NCI-H2196 treated with DMSO at 0.1 percent for 48 hours (cell line): ENCODE data around the gene NEURL3.
"Not testable (repeated sequence)": the region's sequence is repeated elsewhere in the genome, so short reads cannot be mapped to it uniquely, and the experiment has no call there.

Source experiments
- DNase-seq: peaks from one replicate; lab custom pipeline; 2025; ENCODE audit not compliant: unreplicated experiment; lab: John Stamatoyannopoulos, UW

Gene NEURL3

GRCh38 chr2:96505231-96505889 is at the start of gene NEURL3:
Gene NEURL3, minus strand, starts transcription at chr2:96505357. Its CDS starts 71 bp downstream, at chr2:96505286.
- peak; percentile 45 for DNase-seq

- peak; percentile 33 for DNase-seq
Observed at GRCh38 chr2:96554293-96555145, 49.4 kb upstream of the NEURL3 start.

- DNase-seq: not testable (repeated sequence)
Observed at GRCh38 chr2:96553957-96554292, 48.8 kb upstream of the NEURL3 start.

GRCh38 chr2:96553176-96553956 is 48.2 kb upstream of the NEURL3 start:
- DNase-seq: no peak

GRCh38 chr2:96552315-96553175 is 47.4 kb upstream of the NEURL3 start:
- DNase-seq: no peak

GRCh38 chr2:96551605-96552314 is 46.6 kb upstream of the NEURL3 start:
- no peak for DNase-seq

- no peak for DNase-seq
Observed at GRCh38 chr2:96550787-96551604, 45.8 kb upstream of the NEURL3 start.

- DNase-seq: no peak
Observed at GRCh38 chr2:96549967-96550786, 45.0 kb upstream of the NEURL3 start.

GRCh38 chr2:96549466-96549785 is 44.3 kb upstream of the NEURL3 start:
- no peak for DNase-seq

GRCh38 chr2:96548558-96549465 is 43.7 kb upstream of the NEURL3 start:
- DNase-seq: no peak

GRCh38 chr2:96547731-96548171 is 42.6 kb upstream of the NEURL3 start:
- no peak for DNase-seq

- no peak for DNase-seq
Observed at GRCh38 chr2:96547203-96547641, 42.1 kb upstream of the NEURL3 start.

- no peak for DNase-seq
Observed at GRCh38 chr2:96546797-96547196, 41.6 kb upstream of the NEURL3 start.

- no peak for DNase-seq
Observed at GRCh38 chr2:96546321-96546720, 41.2 kb upstream of the NEURL3 start.

- DNase-seq: no peak
Observed at GRCh38 chr2:96542357-96542977, 37.3 kb upstream of the NEURL3 start.

- no peak for DNase-seq
Observed at GRCh38 chr2:96541398-96542152, 36.4 kb upstream of the NEURL3 start.
